GM23248 (cell line): Measurements from ENCODE around the gene CTSW. TPM values are rescaled to one million over a fixed set of nuclear protein-coding genes. Genes with fewer than 3 reads are reported as not detected.
"Not testable (repeated sequence)": the region's sequence is repeated elsewhere in the genome, so short reads cannot be mapped to it uniquely, and the experiment has no call there.

Source experiments
- DNase-seq: peaks from one replicate; pipeline ENCODE4 v3.0.0-alpha.2; 2015
- H2AFZ ChIP-seq: fragments of 200-600 bp; sonication (generic); 2 replicates; pipeline ENCODE4 v1.6.1; 2016; ENCODE audit warnings: antibody characterized with exemption
- H3F3A ChIP-seq: fragments of 200-600 bp; sonication (generic); 2 replicates; pipeline ENCODE4 v1.6.1; 2016; ENCODE audit warnings: mild to moderate bottlenecking, antibody characterized with exemption, mixed run types; ENCODE audit not compliant: insufficient read depth
- H3K27ac ChIP-seq: fragments of 200-600 bp; sonication (generic); 2 replicates; pipeline ENCODE4 v1.5.1; 2016; ENCODE audit warnings: mild to moderate bottlenecking
- H3K27me3 ChIP-seq: fragments of 200-600 bp; sonication (generic); replicated peaks from 2 replicates; pipeline ENCODE4 v1.6.1; 2016; ENCODE audit warnings: mild to moderate bottlenecking; ENCODE audit not compliant: insufficient read depth
- H3K36me3 ChIP-seq: fragments of 200-600 bp; sonication (generic); 2 replicates; pipeline ENCODE4 v1.6.1; 2016; ENCODE audit warnings: low read depth, mild to moderate bottlenecking
- H3K4me1 ChIP-seq: fragments of 200-600 bp; sonication (generic); 2 replicates; pipeline ENCODE4 v1.6.1; 2016; ENCODE audit warnings: mild to moderate bottlenecking; ENCODE audit not compliant: insufficient read depth
- H3K4me2 ChIP-seq: fragments of 200-600 bp; sonication (generic); one replicate; pipeline ENCODE4 v1.6.1; 2016; ENCODE audit warnings: mild to moderate bottlenecking; ENCODE audit not compliant: unreplicated experiment
- H3K4me3 ChIP-seq: fragments of 200-600 bp; sonication (generic); 2 replicates; pipeline ENCODE4 v1.5.1; 2016; ENCODE audit warnings: mild to moderate bottlenecking
- H3K79me2 ChIP-seq: fragments of 200-600 bp; sonication (generic); 2 replicates; pipeline ENCODE4 v1.6.1; 2016; ENCODE audit warnings: mild to moderate bottlenecking; ENCODE audit not compliant: insufficient read depth
- H3K9ac ChIP-seq: fragments of 200-600 bp; sonication (generic); 2 replicates; pipeline ENCODE4 v1.6.1; 2016; ENCODE audit warnings: mild to moderate bottlenecking
- H3K9me2 ChIP-seq: fragments of 200-600 bp; sonication (generic); 2 replicates; pipeline ENCODE4 v1.6.1; 2016; ENCODE audit warnings: mixed run types, mild to moderate bottlenecking, moderate library complexity; ENCODE audit not compliant: insufficient read depth
- H3K9me3 ChIP-seq: fragments of 200-600 bp; sonication (generic); one replicate; pipeline ENCODE4 v1.6.1; 2017; ENCODE audit warnings: low read depth
- H4K20me1 ChIP-seq: fragments of 200-600 bp; sonication (generic); 2 replicates; pipeline ENCODE4 v1.6.0; 2016; ENCODE audit not compliant: insufficient read depth
- EZH2 ChIP-seq: fragments of 200-600 bp; sonication (generic); IDR thresholded peaks from 2 replicates; pipeline ENCODE4 v1.6.1; 2018; ENCODE audit warnings: antibody characterized with exemption, mild to moderate bottlenecking; ENCODE audit not compliant: insufficient read depth, poor library complexity, severe bottlenecking
- EZH2phosphoT487 ChIP-seq: fragments of 200-600 bp; sonication (generic); IDR thresholded peaks from 2 replicates; pipeline ENCODE4 v1.6.1; 2018; ENCODE audit warnings: antibody characterized with exemption, moderate library complexity, mild to moderate bottlenecking, low read depth; ENCODE audit not compliant: insufficient read depth
- WGBS, 2 experiments: methylation state at CpG; one replicate each; pipeline ENCODE4 v1.1.6; 2015 to 2017; ENCODE audit warnings: low lambda C conversion rate in 2 of 2, low coverage in 1 of 2; ENCODE audit errors: missing lambda C conversion rate in 2 of 2; 5-methylcytosine and 5-hydroxymethylcytosine counted together
- in situ Hi-C: fragments of 300-500 bp; cut with MboI; formaldehyde crosslinking; loops from 2 replicates; pipeline ENCODE4 v1.15.0; 2020
- polyA plus RNA-seq: library from polyadenylated mRNA; unstranded; fragments of >200 nt; fragmentation: Nextera tagmentation; extraction: Ambion mirVana; gene quantifications from 2 replicates; pipeline ENCODE4 v1.2.1, GENCODE V29; 2016
- total RNA-seq: library from RNA; depleted of rRNA; stranded (reverse); fragments of >200 nt; shearing (Covaris generic); gene quantifications from 2 replicates; pipeline ENCODE4 v1.2.3, GENCODE V29; 2014

Gene CTSW
- total and polyA plus RNA-seq, 2 experiments from 2014 or later: 0.23 to 1.1 TPM

- no peaks in the 10 kb centered on the region for H3K9me3 ChIP-seq
- no peaks in the 10 kb centered on the region for H3K79me2 ChIP-seq
- peaks cover 5% of the 10 kb centered on the region; the same call in 1 of the 2 replicates for H3F3A ChIP-seq
- in situ Hi-C loops: no loop called here
- H3K4me1 ChIP-seq: no peaks in the 10 kb centered on the region
- TF ChIP-seq EZH2 (no peak), EZH2phosphoT487 (no peak)
- H3K27ac ChIP-seq: no peak overlapping the region
- H3K36me3 ChIP-seq: no peaks in the 10 kb centered on the region
- 85 to 88% methylated on average over 3 to 4 of the region's 4 CpGs for WGBS, 2 experiments
- H2AFZ ChIP-seq: no peak overlapping the region
- no peak overlapping the region for H3K9ac ChIP-seq
- no peak overlapping the region for H3K4me3 ChIP-seq
- H3K27me3 ChIP-seq: no peaks in the 10 kb centered on the region
- H3K4me2 ChIP-seq: no peak overlapping the region
- DNase-seq: no peak
- no peaks in the 10 kb centered on the region for H3K9me2 ChIP-seq
- H4K20me1 ChIP-seq: no peaks in the 10 kb centered on the region
Measured at GRCh38 chr11:65842144-65842543, 37.5 kb upstream of the CTSW start.

GRCh38 chr11:65843811-65844210 lies 35.8 kb upstream of the CTSW start:
- Histone ChIP-seq H3K9ac (no peak overlapping the region), H2AFZ (no peak overlapping the region), H3K4me1 (no peaks in the 10 kb centered on the region), H3F3A (no peaks in the 10 kb centered on the region), H3K79me2 (no peaks in the 10 kb centered on the region), H3K36me3 (no peaks in the 10 kb centered on the region), H4K20me1 (no peaks in the 10 kb centered on the region), H3K27me3 (no peaks in the 10 kb centered on the region), H3K27ac (no peak overlapping the region), H3K9me2 (no peaks in the 10 kb centered on the region), H3K4me2 (no peak overlapping the region), H3K9me3 (no peaks in the 10 kb centered on the region), H3K4me3 (no peak overlapping the region)
- WGBS, 2 experiments: 89 to 90% methylated on average over 3 of the region's 3 CpGs
- DNase-seq: no peak
- no peak for TF ChIP-seq EZH2phosphoT487
- no peak for TF ChIP-seq EZH2
- in situ Hi-C loops: no loop called here

- Histone ChIP-seq H3K4me2 (no peak overlapping the region), H3K27ac (no peak overlapping the region), H3K4me3 (no peak overlapping the region), H3K9me3 (no peaks in the 10 kb centered on the region), H3F3A (no peaks in the 10 kb centered on the region), H4K20me1 (no peaks in the 10 kb centered on the region), H3K27me3 (no peaks in the 10 kb centered on the region), H3K9ac (no peak overlapping the region), H2AFZ (no peak overlapping the region), H3K79me2 (no peaks in the 10 kb centered on the region), H3K9me2 (no peaks in the 10 kb centered on the region), H3K4me1 (no peaks in the 10 kb centered on the region), H3K36me3 (no peaks in the 10 kb centered on the region)
- no peak for DNase-seq
- TF ChIP-seq EZH2 (no peak), EZH2phosphoT487 (no peak)
- in situ Hi-C loops: no loop called here
- WGBS, 2 experiments: 83 to 84% methylated on average over 10 of the region's 10 CpGs
Measured at GRCh38 chr11:65844231-65844872, 35.3 kb upstream of the CTSW start.

- no peaks in the 10 kb centered on the region for H3K4me1 ChIP-seq
- no peaks in the 10 kb centered on the region for H3K9me3 ChIP-seq
- H3K4me3 ChIP-seq: no peak overlapping the region
- no peak for DNase-seq
- H3K79me2 ChIP-seq: peaks cover under 1% of the 10 kb centered on the region; the same call in 1 of the 2 replicates
- 76 to 82% methylated on average over 3 of the region's 3 CpGs for WGBS, 2 experiments
- no peaks in the 10 kb centered on the region for H3K27me3 ChIP-seq
- no peak overlapping the region for H3K9ac ChIP-seq
- H3K9me2 ChIP-seq: no peaks in the 10 kb centered on the region
- no peak overlapping the region for H2AFZ ChIP-seq
- peaks cover 5% of the 10 kb centered on the region; the same call in 1 of the 2 replicates for H3K36me3 ChIP-seq
- in situ Hi-C loops: no loop called here
- TF ChIP-seq EZH2: no peak
- no peak overlapping the region for H3K4me2 ChIP-seq
- no peak overlapping the region for H3K27ac ChIP-seq
- H4K20me1 ChIP-seq: no peaks in the 10 kb centered on the region
- peaks cover 20% of the 10 kb centered on the region; the same call in 1 of the 2 replicates for H3F3A ChIP-seq
Measured at GRCh38 chr11:65847746-65848145, 31.9 kb upstream of the CTSW start.

- 65 to 70% methylated on average over 7 of the region's 7 CpGs for WGBS, 2 experiments
- H2AFZ ChIP-seq, H3K4me3 ChIP-seq, in situ Hi-C loops, H3K79me2 ChIP-seq, H4K20me1 ChIP-seq, H3K4me2 ChIP-seq, H3K27me3 ChIP-seq, H3K27ac ChIP-seq, DNase-seq, H3K9ac ChIP-seq, H3K9me2 ChIP-seq, H3K4me1 ChIP-seq, H3K9me3 ChIP-seq: not testable (repeated sequence)
- Histone ChIP-seq H3K36me3 (peaks cover 13% of the 10 kb centered on the region), H3F3A (peaks cover 30% of the 10 kb centered on the region)
Measured at GRCh38 chr11:65848693-65849092, 30.9 kb upstream of the CTSW start.
